ENCODE results near the gene MEST.

The MEST gene

DNA sequence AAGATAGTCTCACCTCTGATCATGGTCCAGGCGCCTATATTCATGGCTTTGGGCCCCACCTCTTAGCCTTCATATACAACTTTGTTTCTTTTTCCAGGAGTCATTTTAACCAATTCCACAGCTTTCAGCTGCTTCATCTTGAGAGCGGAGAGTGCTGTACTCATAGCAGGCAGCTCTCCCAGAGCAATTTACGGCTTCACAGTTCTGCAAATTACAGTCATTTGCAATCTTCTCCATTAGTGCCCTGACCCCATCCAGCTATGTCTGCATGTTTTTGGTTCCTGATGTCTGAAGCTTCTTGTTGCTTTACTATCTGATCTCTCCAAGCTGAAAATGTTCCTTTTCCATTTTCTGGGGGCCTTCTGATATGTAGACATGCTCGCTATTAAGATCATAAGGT, 18.0 kb upstream of the MEST start:
- TF ChIP-seq, protein P1, sequence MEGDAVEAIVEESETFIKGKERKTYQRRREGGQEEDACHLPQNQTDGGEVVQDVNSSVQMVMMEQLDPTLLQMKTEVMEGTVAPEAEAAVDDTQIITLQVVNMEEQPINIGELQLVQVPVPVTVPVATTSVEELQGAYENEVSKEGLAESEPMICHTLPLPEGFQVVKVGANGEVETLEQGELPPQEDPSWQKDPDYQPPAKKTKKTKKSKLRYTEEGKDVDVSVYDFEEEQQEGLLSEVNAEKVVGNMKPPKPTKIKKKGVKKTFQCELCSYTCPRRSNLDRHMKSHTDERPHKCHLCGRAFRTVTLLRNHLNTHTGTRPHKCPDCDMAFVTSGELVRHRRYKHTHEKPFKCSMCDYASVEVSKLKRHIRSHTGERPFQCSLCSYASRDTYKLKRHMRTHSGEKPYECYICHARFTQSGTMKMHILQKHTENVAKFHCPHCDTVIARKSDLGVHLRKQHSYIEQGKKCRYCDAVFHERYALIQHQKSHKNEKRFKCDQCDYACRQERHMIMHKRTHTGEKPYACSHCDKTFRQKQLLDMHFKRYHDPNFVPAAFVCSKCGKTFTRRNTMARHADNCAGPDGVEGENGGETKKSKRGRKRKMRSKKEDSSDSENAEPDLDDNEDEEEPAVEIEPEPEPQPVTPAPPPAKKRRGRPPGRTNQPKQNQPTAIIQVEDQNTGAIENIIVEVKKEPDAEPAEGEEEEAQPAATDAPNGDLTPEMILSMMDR (IDR thresholded peaks at IDR 0.05; ENCODE audit: insufficient read depth, low read depth, low read length, missing control alignments), result no peak
- no peak for DNase-seq (ENCODE audit: low read depth)
- H3K4me3 ChIP-seq (ENCODE audit: low read depth, low read length), result no peak overlapping the region

DNA sequence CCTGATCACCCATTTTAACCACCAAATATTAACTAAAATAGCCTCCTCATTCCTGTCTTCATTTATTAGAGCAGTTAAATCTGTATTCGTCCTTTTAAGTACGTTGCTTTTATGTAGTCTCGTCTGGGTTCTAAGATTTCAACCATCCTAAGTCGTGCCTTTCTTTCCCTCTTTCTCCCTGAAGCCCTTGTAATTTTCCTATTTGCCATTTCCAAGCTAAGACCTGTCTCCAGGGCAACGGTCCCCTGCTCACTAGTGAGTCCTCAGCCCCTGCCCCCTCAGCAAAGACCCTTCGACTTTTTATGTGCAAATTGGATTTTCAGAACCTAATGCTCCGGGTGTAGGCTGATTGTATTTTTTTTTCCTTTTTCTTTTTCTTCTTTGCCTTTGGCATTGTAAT, 16.1 kb upstream of the MEST start:
- TF ChIP-seq, protein P1 (IDR thresholded peaks at IDR 0.05; ENCODE audit: insufficient read depth, low read depth, low read length, missing control alignments), result no peak
- DNase-seq (ENCODE audit: low read depth), result no peak

DNA sequence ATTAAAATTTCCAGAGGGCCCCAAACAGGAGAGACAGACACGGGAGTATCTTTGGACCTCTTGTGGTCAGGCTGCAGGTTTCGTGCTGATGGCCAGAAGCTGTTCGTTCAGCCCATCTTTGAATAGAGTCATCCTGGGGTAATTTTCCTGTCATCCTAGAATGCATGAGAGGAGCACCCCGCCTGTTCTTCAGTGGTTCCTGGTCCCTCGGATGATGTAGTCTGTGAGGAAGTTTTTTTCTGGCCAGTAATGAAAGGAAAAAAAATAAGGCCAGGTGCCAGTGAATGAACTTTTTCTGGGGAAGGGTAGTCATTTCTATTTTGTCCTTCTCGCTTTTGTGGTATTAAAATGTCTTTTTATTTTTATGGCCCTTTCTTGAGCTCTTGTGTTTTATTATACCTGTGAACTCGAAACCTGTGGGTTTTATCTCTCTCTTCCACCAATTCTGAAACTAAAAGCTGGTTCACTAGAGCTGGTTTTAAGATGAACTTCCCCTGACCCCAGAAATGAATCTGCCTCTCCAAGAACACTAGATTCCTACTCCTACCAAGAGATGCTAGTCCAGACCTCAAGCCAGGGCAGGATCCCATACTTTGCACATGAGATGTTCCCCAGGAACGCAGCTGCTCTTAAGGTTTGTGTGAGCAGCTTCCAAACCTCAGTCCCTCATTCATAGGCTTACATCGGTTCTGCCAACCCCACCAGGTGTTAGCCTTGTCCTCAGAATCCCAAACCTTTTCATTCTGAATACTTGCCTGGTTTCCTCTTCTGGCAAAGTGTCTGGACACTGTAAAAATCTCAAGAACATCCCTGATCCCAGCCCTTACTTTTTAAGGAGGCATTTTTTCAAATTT, 15.4 kb upstream of the MEST start:
- no peak for DNase-seq (ENCODE audit: low read depth)
- TF ChIP-seq, protein P1 (IDR thresholded peaks at IDR 0.05; ENCODE audit: insufficient read depth, low read depth, low read length, missing control alignments), result no peak
- H3K4me3 ChIP-seq (ENCODE audit: low read depth, low read length), result no peak overlapping the region

More for the DNA sequence above, 16.1 kb upstream of the MEST start:
- H3K4me3 ChIP-seq (ENCODE audit: low read depth, low read length), result no peak overlapping the region

DNA sequence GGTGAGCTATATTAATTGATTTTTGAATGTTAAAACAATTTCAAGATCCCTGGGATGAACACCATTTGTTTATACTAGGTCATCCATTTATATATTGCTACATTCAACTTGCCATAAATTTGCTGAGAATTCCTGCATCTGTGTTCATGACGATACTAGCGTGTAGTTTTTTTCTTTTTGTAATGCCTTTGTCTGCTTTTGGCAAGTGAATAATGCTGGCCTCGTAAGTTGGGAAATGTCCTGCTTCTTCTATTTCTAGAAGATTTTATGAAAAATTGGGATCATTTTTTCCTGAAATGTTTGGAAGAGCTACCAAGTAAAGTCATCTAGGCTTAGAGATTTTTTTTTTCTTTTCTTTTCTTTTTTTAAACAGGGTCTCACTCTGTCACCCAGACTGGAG, 12.9 kb upstream of the MEST start:
- DNase-seq (ENCODE audit: low read depth), result no peak
- no peak overlapping the region for H3K4me3 ChIP-seq (ENCODE audit: low read depth, low read length)
- TF ChIP-seq, protein P1 (IDR thresholded peaks at IDR 0.05; ENCODE audit: insufficient read depth, low read depth, low read length, missing control alignments), result no peak

DNA sequence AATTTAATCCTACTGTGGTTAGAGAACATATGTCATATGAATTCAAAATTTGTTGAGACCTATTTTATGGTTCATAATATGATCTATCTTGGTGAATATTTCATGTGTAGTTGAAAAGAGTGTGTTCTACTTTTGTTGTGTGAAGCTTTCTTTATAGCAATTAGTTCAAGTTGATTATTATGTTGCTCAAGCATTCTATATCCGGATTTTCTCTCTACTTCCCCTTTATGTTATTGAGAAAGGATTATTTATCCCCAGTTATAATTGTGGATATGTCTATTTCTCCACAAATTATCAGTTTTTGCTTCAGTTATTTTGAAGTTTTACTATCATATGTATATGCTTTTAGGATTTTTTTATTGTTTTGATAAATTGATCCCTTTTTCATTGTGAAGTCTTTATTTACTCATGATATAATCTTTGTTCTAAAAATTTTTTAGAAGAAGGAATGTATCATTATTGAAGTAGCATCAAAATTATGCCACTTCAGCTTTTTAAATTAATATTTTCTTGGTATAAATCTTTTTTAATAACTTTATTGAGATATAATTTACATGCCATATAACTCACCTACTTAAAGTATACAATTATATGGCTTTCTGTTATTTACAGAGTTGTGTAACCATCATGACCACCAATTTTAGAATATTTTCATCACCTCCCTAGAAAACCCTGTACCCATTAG, 12.0 kb upstream of the MEST start:
- H3K4me3 ChIP-seq (ENCODE audit: low read depth, low read length), result no peak overlapping the region
- TF ChIP-seq, protein P1 (IDR thresholded peaks at IDR 0.05; ENCODE audit: insufficient read depth, low read depth, low read length, missing control alignments), result no peak
- no peak for DNase-seq (ENCODE audit: low read depth)

DNA sequence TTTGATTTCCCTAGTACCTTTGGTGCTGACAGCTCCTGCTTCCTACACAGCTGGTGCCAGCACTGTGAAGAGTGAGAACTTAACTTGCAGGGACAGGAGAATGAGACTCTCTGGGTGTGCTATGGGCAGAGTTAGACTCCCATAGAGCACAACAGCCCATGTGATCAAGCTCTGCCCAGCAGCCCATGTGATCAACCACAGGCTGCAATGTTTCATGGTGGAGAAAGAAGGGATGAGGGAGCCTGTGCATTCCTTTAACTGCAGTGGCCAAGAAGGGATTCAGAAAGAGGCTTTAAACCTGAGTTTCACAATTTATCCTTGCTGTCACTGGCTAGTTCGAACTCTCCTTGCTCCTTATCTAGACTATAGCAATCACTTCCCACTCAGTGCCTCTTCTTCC, 10.0 kb upstream of the MEST start:
- TF ChIP-seq, protein P1 (IDR thresholded peaks at IDR 0.05; ENCODE audit: insufficient read depth, low read depth, low read length, missing control alignments), result no peak
- no peak for DNase-seq (ENCODE audit: low read depth)
- no peak overlapping the region for H3K4me3 ChIP-seq (ENCODE audit: low read depth, low read length)
